ENCODE measurements around the gene ZC3H18. TPM values are rescaled to one million over a fixed set of nuclear protein-coding genes. Genes with fewer than 3 reads are reported as not detected.

Gene ZC3H18
- total and polyA plus RNA-seq, 2 of the 4 experiments (the other 2 are of a cell fraction) = 3.4 to 21.3 TPM

DNA sequence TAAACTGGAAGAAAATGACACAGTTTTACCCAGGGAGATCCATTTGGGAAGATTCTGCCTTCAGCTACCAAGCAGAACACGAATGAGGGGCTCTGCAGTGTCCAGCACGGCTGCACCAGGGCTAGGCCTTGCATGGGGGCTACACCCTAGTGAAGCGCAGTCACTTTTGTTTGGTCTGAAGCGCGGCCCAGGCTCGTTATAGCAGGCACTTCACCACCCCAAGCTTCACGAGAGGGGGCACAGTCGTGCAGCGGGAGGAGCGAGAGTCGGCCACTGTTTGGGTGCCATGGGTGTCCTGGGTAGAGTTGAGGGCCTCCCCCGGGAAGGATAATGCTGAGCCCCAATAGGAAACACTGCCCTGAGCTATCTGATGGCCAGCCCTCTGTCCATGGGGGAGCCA, 46.5 kb downstream of the ZC3H18 start:
- no peak for TF ChIP-seq RAD21 (IDR thresholded peaks at IDR 0.05; ENCODE audit: low read length)
- TF ChIP-seq RFX5 (IDR thresholded peaks at IDR 0.05; ENCODE audit: low read depth, low read length) = no peak
- no peak for TF ChIP-seq POLR2A (IDR thresholded peaks at IDR 0.05; ENCODE audit: low read depth, low read length)
- no peak for TF ChIP-seq FOS (IDR thresholded peaks at IDR 0.05; ENCODE audit: low read depth, low read length)
- TF ChIP-seq, protein P1, sequence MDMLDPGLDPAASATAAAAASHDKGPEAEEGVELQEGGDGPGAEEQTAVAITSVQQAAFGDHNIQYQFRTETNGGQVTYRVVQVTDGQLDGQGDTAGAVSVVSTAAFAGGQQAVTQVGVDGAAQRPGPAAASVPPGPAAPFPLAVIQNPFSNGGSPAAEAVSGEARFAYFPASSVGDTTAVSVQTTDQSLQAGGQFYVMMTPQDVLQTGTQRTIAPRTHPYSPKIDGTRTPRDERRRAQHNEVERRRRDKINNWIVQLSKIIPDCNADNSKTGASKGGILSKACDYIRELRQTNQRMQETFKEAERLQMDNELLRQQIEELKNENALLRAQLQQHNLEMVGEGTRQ (IDR thresholded peaks at IDR 0.05; ENCODE audit: low read depth, low read length) = no peak
- TF ChIP-seq, protein P2, sequence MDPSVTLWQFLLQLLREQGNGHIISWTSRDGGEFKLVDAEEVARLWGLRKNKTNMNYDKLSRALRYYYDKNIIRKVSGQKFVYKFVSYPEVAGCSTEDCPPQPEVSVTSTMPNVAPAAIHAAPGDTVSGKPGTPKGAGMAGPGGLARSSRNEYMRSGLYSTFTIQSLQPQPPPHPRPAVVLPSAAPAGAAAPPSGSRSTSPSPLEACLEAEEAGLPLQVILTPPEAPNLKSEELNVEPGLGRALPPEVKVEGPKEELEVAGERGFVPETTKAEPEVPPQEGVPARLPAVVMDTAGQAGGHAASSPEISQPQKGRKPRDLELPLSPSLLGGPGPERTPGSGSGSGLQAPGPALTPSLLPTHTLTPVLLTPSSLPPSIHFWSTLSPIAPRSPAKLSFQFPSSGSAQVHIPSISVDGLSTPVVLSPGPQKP (IDR thresholded peaks at IDR 0.05; ENCODE audit: borderline replicate concordance, low read depth, low read length) = no peak
- TF ChIP-seq MAZ (IDR thresholded peaks at IDR 0.05; ENCODE audit: borderline replicate concordance, low read depth, low read length) = no peak
- no peak overlapping the region for H3K23ac ChIP-seq (ENCODE audit: low read depth, low read length)
- ChIA-PET POLR2A (ENCODE audit: unreplicated experiment) (no interaction called here), CTCF (no interaction called here)
- peaks cover 33% of the 10 kb centered on the region for H3K4me1 ChIP-seq (ENCODE audit: control insufficient read depth, insufficient read depth, low read length)
- BruUV-seq (replicated peaks) = no TSS peak
- ATAC-seq (ENCODE audit: low read depth) (no peak), DNase-seq (no peak)
- dilution Hi-C loops (cut with HindIII; ENCODE audit: low sequenced_read_pairs, unreplicated experiment) (no loop called here), in situ Hi-C loops (cut with MboI; ENCODE audit: low sequenced_read_pairs) (no loop called here), intact Hi-C loops (cut with micrococcal nuclease) (no loop called here)
- H3K9ac ChIP-seq (ENCODE audit: low read depth, low read length) = no peak overlapping the region
- WGBS, 2 experiments (ENCODE audit: extremely low coverage in 2 of 2, insufficient read length in 1 of 2) = 100% methylated on average over 4 of the region's 12 CpGs; no CpG with 5 or more reads in 1 of the 2 experiments
- peaks cover 33% of the 10 kb centered on the region for H3K9me1 ChIP-seq (ENCODE audit: insufficient read depth, low read length)
- no peak overlapping the region for H3K56ac ChIP-seq (ENCODE audit: extremely low read depth, insufficient read depth, low read length)
- no peaks in the 10 kb centered on the region for H3K9me3 ChIP-seq (ENCODE audit: control insufficient read depth, insufficient read depth, low read length)
- peak overlapping the region; percentile 58; the same call in 1 of the 2 replicates for H2AK5ac ChIP-seq (ENCODE audit: low read depth, low read length)
- peak overlapping the region; percentile 29; the same call in 1 of the 2 replicates for H3K4ac ChIP-seq (ENCODE audit: low read depth, low read length)
- H3K27me3 ChIP-seq (ENCODE audit: control insufficient read depth, insufficient read depth, low read length) = no peaks in the 10 kb centered on the region
- H4K8ac ChIP-seq (ENCODE audit: low read depth in 2 of 2, low read length in 2 of 2) = 0 out of 4 replicates have a peak overlapping the region, but pooled peaks of 1 of the 2 experiments have one; percentile 9
- H2AK9ac ChIP-seq (replicated peaks; ENCODE audit: low read depth, low read length, poor library complexity) = peak overlapping the region; percentile 13
- no peak overlapping the region for H3K18ac ChIP-seq (ENCODE audit: low read depth, low read length)
- peaks cover 87% of the 10 kb centered on the region for H4K20me1 ChIP-seq (ENCODE audit: insufficient read depth, low read length)
- peak overlapping the region; percentile 13; the same call in 1 of the 2 replicates for H2BK120ac ChIP-seq (ENCODE audit: low read depth, low read length)
- no peak overlapping the region for H3K4me2 ChIP-seq (ENCODE audit: low read depth, low read length)
- peak overlapping the region; percentile 56; the same call in 1 of the 2 replicates for H4K91ac ChIP-seq (ENCODE audit: insufficient read depth, low read depth, low read length)
- H3K4me3 ChIP-seq (ENCODE audit: insufficient read depth, low read depth, low read length) = no peak overlapping the region
- H2BK5ac ChIP-seq (ENCODE audit: low read depth, low read length, poor library complexity, severe bottlenecking) = peak overlapping the region; percentile 41
- H4K5ac ChIP-seq (ENCODE audit: low read depth, low read length) = no peak overlapping the region
- peak overlapping the region; percentile 19; the same call in 1 of the 2 replicates for H2BK20ac ChIP-seq (ENCODE audit: low read depth, low read length)
- H2BK15ac ChIP-seq (ENCODE audit: low read depth, low read length) = 0 out of 3 replicates have a peak overlapping the region, but pooled peaks have one; percentile 10
- H2AFZ ChIP-seq (replicated peaks; ENCODE audit: low read length, poor library complexity) = no peak overlapping the region
- peaks cover 14% of the 10 kb centered on the region for H3K36me3 ChIP-seq (ENCODE audit: control insufficient read depth, insufficient read depth, low read length)
- H3K79me1 ChIP-seq (ENCODE audit: low read depth in 1 of 2, low read length in 2 of 2) = peaks cover 9 to 81% of the 10 kb centered on the region in 2 experiments
- no peak overlapping the region for H3K27ac ChIP-seq (ENCODE audit: insufficient read depth, low read length)
- peak overlapping the region; percentile 45; the same call in 1 of the 2 replicates for H3K14ac ChIP-seq (replicated peaks; ENCODE audit: low read depth, low read length)
